Muscle layer of colon (tissue), 2 donors: ENCODE data around the gene GPHN.
"Not testable (repeated sequence)": the region's sequence is repeated elsewhere in the genome, so short reads cannot be mapped to it uniquely, and the experiment has no call there.

Source experiments
- H3K27ac ChIP-seq: one replicate; pipeline ENCODE4 v1.7.0; 2013; ENCODE audit warnings: low read depth, mild to moderate bottlenecking, low read length, moderate library complexity
- H3K27me3 ChIP-seq, 2 donors: one replicate each; pipeline ENCODE4 v1.7.0; 2013; ENCODE audit warnings: low read length in 2 of 2, mild to moderate bottlenecking in 2 of 2; ENCODE audit not compliant: insufficient read depth in 2 of 2, control insufficient read depth in 1 of 2
- H3K36me3 ChIP-seq: one replicate; pipeline ENCODE4 v1.7.0; 2013; ENCODE audit warnings: mild to moderate bottlenecking, low read length; ENCODE audit not compliant: insufficient read depth
- H3K4me1 ChIP-seq: one replicate; pipeline ENCODE4 v1.7.0; 2013; ENCODE audit warnings: mild to moderate bottlenecking, low read length; ENCODE audit not compliant: insufficient read depth
- H3K4me3 ChIP-seq, 2 donors: one replicate each; pipeline ENCODE4 v1.7.0; 2013; ENCODE audit warnings: low read length in 2 of 2, low read depth in 1 of 2, mild to moderate bottlenecking in 1 of 2, moderate library complexity in 1 of 2
- H3K9ac ChIP-seq: one replicate; pipeline ENCODE4 v1.7.0; 2013; ENCODE audit warnings: low read length
- H3K9me3 ChIP-seq: one replicate; pipeline ENCODE4 v1.7.0; 2013; ENCODE audit warnings: mild to moderate bottlenecking, low read length
- donor health status: abdominal sarcoma.
- donor health status: Adenocarcinoma of cecum.

The GPHN gene

GRCh38 chr14:66545751-66546150 lies 37.8 kb downstream of the GPHN start:
- not testable (repeated sequence) for H3K9ac ChIP-seq, H3K27me3 ChIP-seq, H3K9me3 ChIP-seq, H3K36me3 ChIP-seq, H3K4me1 ChIP-seq, H3K4me3 ChIP-seq, H3K27ac ChIP-seq

GRCh38 chr14:66563731-66564130 lies 55.8 kb downstream of the GPHN start:
- no peak overlapping the region for H3K9ac ChIP-seq
- no peaks in the 10 kb centered on the region for H3K9me3 ChIP-seq
- no peak overlapping the region for H3K4me3 ChIP-seq
- no peaks in the 10 kb centered on the region for H3K36me3 ChIP-seq
- H3K4me1 ChIP-seq = no peaks in the 10 kb centered on the region
- H3K27me3 ChIP-seq = no peaks in the 10 kb centered on the region
- no peak overlapping the region for H3K27ac ChIP-seq

- H3K27ac ChIP-seq = no peak overlapping the region
- H3K27me3 ChIP-seq = no peaks in the 10 kb centered on the region
- H3K36me3 ChIP-seq = no peaks in the 10 kb centered on the region
- no peaks in the 10 kb centered on the region for H3K9me3 ChIP-seq
- no peaks in the 10 kb centered on the region for H3K4me1 ChIP-seq
- H3K4me3 ChIP-seq = no peak overlapping the region
- H3K9ac ChIP-seq = no peak overlapping the region
Observed at GRCh38 chr14:66568220-66568619, 60.3 kb downstream of the GPHN start.

GRCh38 chr14:66572826-66573225 lies 64.9 kb downstream of the GPHN start:
- Histone ChIP-seq H3K9ac (no peak overlapping the region), H3K36me3 (no peaks in the 10 kb centered on the region), H3K27me3 (no peaks in the 10 kb centered on the region), H3K9me3 (no peaks in the 10 kb centered on the region), H3K4me3 (no peak overlapping the region), H3K27ac (no peak overlapping the region), H3K4me1 (no peaks in the 10 kb centered on the region)

GRCh38 chr14:66575014-66575413 lies 67.1 kb downstream of the GPHN start:
- H3K27me3 ChIP-seq = no peaks in the 10 kb centered on the region
- H3K9ac ChIP-seq = no peak overlapping the region
- H3K4me1 ChIP-seq = no peaks in the 10 kb centered on the region
- no peak overlapping the region for H3K27ac ChIP-seq
- no peak overlapping the region for H3K4me3 ChIP-seq
- H3K36me3 ChIP-seq = no peaks in the 10 kb centered on the region
- no peaks in the 10 kb centered on the region for H3K9me3 ChIP-seq

GRCh38 chr14:66575939-66576338 lies 68.0 kb downstream of the GPHN start:
- H3K4me3 ChIP-seq = no peak overlapping the region
- no peaks in the 10 kb centered on the region for H3K36me3 ChIP-seq
- H3K4me1 ChIP-seq = no peaks in the 10 kb centered on the region
- H3K9ac ChIP-seq = no peak overlapping the region
- H3K9me3 ChIP-seq = no peaks in the 10 kb centered on the region
- no peaks in the 10 kb centered on the region for H3K27me3 ChIP-seq
- H3K27ac ChIP-seq = no peak overlapping the region

- not testable (repeated sequence) for H3K27me3 ChIP-seq, H3K36me3 ChIP-seq, H3K9me3 ChIP-seq, H3K4me3 ChIP-seq, H3K9ac ChIP-seq, H3K4me1 ChIP-seq, H3K27ac ChIP-seq
Observed at GRCh38 chr14:66587753-66588152, 79.8 kb downstream of the GPHN start.

GRCh38 chr14:66595394-66595793 lies 87.4 kb downstream of the GPHN start:
- H3K4me3 ChIP-seq = no peak overlapping the region
- no peaks in the 10 kb centered on the region for H3K9me3 ChIP-seq
- H3K36me3 ChIP-seq = no peaks in the 10 kb centered on the region
- no peak overlapping the region for H3K27ac ChIP-seq
- H3K9ac ChIP-seq = no peak overlapping the region
- H3K4me1 ChIP-seq = no peaks in the 10 kb centered on the region
- H3K27me3 ChIP-seq = no peaks in the 10 kb centered on the region

- Histone ChIP-seq H3K36me3 (no peaks in the 10 kb centered on the region), H3K27me3 (no peaks in the 10 kb centered on the region), H3K4me1 (no peaks in the 10 kb centered on the region), H3K9ac (no peak overlapping the region), H3K4me3 (no peak overlapping the region), H3K27ac (no peak overlapping the region), H3K9me3 (no peaks in the 10 kb centered on the region)
Observed at GRCh38 chr14:66596241-66596985, 88.5 kb downstream of the GPHN start.

- H3K36me3 ChIP-seq = no peaks in the 10 kb centered on the region
- H3K9ac ChIP-seq = no peak overlapping the region
- no peaks in the 10 kb centered on the region for H3K4me1 ChIP-seq
- no peaks in the 10 kb centered on the region for H3K27me3 ChIP-seq
- no peak overlapping the region for H3K27ac ChIP-seq
- H3K9me3 ChIP-seq = no peaks in the 10 kb centered on the region
- no peak overlapping the region for H3K4me3 ChIP-seq
Observed at GRCh38 chr14:66600416-66600815, 92.5 kb downstream of the GPHN start.

GRCh38 chr14:66601932-66602578 lies 94.1 kb downstream of the GPHN start:
- Histone ChIP-seq H3K4me3 (no peak overlapping the region), H3K9ac (no peak overlapping the region), H3K4me1 (no peaks in the 10 kb centered on the region), H3K36me3 (no peaks in the 10 kb centered on the region), H3K9me3 (no peaks in the 10 kb centered on the region), H3K27ac (no peak overlapping the region), H3K27me3 (no peaks in the 10 kb centered on the region)

- Histone ChIP-seq H3K4me3 (no peak overlapping the region), H3K27ac (no peak overlapping the region), H3K9ac (no peak overlapping the region), H3K9me3 (no peaks in the 10 kb centered on the region), H3K27me3 (no peaks in the 10 kb centered on the region), H3K36me3 (no peaks in the 10 kb centered on the region), H3K4me1 (no peaks in the 10 kb centered on the region)
Observed at GRCh38 chr14:66603945-66604344, 96.0 kb downstream of the GPHN start.
